Chondrocyte (in vitro differentiated cells): ENCODE results near the gene ABRAXAS1. TPM values are rescaled to one million over a fixed set of nuclear protein-coding genes. Genes with fewer than 3 reads are reported as not detected.

Experiments
- DNase-seq: peaks from one replicate; pipeline ENCODE4 v3.0.0; 2021; ENCODE audit warnings: mixed read lengths, low spot score
- H3K27ac Mint-ChIP-seq: one replicate; pipeline ENCODE4 v1.8.0; 2021; ENCODE audit warnings: mild to moderate bottlenecking, moderate library complexity, mixed read lengths; ENCODE audit not compliant: unreplicated experiment
- H3K27me3 Mint-ChIP-seq: 2 replicates; pipeline ENCODE4 v1.8.0; 2021; ENCODE audit warnings: low read depth, mixed read lengths
- H3K36me3 Mint-ChIP-seq: 2 replicates; pipeline ENCODE4 v1.8.0; 2021; ENCODE audit warnings: low read depth, mixed read lengths
- H3K4me1 Mint-ChIP-seq: 2 replicates; pipeline ENCODE4 v1.8.0; 2021; ENCODE audit warnings: low read depth, mild to moderate bottlenecking, mixed read lengths
- H3K4me3 Mint-ChIP-seq: one replicate; pipeline ENCODE4 v1.8.0; 2021; ENCODE audit warnings: mild to moderate bottlenecking, moderate library complexity, mixed read lengths; ENCODE audit not compliant: unreplicated experiment
- H3K9me3 Mint-ChIP-seq: 2 replicates; pipeline ENCODE4 v1.8.0; 2021; ENCODE audit warnings: low read depth, mixed read lengths
- total RNA-seq: library from RNA; stranded (reverse); gene quantifications from 3 replicates; pipeline ENCODE4 v1.2.1, GENCODE V29; 2021
- TF ChIP-seq, protein P1 (sequence below): fragments of 200-600 bp; sonication (generic); IDR thresholded peaks from 2 replicates; pipeline ENCODE4 v1.5.0; 2021; ENCODE audit warnings: antibody characterized with exemption, mild to moderate bottlenecking, moderate library complexity

The ABRAXAS1 gene
- total RNA-seq, 1 donor from 2014 or later: 11.0 TPM

DNA sequence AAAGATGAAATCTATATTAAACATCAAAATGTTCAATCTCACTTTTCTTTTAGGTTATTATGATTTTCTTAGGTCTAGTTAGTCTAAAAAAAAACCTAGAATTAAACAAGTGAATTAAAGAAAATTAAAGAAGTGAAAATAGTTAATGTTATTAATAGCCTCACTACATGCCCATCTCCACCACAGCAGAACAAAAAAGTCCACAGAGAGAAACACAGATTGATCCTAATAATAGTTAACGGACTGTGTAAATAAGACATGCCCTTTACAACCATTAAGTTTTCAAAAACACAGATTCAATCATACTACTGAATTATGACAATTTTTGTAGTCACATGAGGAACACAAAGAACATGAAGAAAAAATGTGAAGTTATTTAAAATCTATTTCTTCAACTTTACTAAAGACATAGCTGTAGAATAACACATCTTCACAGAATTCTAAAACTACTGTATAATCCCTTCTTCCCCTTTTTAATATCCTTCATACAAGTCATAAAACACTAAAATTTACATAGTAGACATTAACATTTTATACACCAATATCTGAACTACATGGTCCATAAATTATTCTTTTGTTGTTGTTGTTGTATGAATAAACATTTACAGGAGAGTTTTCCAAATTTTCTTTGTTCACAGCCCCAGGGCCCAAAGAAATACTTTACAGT is 44.6 kb downstream of the ABRAXAS1 start:
- DNase-seq: no peak
- TF ChIP-seq, protein P1, sequence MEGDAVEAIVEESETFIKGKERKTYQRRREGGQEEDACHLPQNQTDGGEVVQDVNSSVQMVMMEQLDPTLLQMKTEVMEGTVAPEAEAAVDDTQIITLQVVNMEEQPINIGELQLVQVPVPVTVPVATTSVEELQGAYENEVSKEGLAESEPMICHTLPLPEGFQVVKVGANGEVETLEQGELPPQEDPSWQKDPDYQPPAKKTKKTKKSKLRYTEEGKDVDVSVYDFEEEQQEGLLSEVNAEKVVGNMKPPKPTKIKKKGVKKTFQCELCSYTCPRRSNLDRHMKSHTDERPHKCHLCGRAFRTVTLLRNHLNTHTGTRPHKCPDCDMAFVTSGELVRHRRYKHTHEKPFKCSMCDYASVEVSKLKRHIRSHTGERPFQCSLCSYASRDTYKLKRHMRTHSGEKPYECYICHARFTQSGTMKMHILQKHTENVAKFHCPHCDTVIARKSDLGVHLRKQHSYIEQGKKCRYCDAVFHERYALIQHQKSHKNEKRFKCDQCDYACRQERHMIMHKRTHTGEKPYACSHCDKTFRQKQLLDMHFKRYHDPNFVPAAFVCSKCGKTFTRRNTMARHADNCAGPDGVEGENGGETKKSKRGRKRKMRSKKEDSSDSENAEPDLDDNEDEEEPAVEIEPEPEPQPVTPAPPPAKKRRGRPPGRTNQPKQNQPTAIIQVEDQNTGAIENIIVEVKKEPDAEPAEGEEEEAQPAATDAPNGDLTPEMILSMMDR: no peak
- Mint-ChIP-seq H3K27me3 (no peaks in the 10 kb centered on the region), H3K4me3 (no peak overlapping the region), H3K4me1 (no peaks in the 10 kb centered on the region), H3K27ac (no peak overlapping the region), H3K36me3 (peaks cover 22% of the 10 kb centered on the region), H3K9me3 (no peaks in the 10 kb centered on the region)

DNA sequence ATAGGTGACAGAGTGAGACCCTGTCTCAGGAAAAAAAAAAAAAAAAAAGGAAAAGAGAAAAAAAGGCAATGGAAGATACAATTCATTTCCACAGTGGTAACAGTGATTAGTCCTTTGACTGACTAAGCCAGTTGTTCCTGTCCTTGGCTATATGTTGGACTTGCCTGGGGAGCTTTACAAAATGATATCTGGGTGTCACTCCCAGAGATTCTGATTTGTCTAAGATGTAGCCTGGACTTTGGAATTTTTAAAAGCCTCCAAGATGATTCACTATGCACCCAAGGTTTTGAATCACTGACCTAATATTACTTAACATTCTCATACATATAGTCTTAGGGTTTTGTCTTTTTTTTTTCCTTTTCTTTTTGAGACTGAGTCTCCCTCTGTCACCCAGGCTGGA is 46.2 kb downstream of the ABRAXAS1 start:
- H3K27ac Mint-ChIP-seq: no peak overlapping the region
- H3K36me3 Mint-ChIP-seq: peaks cover 16% of the 10 kb centered on the region
- H3K4me1 Mint-ChIP-seq: no peaks in the 10 kb centered on the region
- DNase-seq: no peak
- H3K9me3 Mint-ChIP-seq: no peaks in the 10 kb centered on the region
- H3K4me3 Mint-ChIP-seq: no peak overlapping the region
- H3K27me3 Mint-ChIP-seq: no peaks in the 10 kb centered on the region
- TF ChIP-seq, protein P1: no peak

DNA sequence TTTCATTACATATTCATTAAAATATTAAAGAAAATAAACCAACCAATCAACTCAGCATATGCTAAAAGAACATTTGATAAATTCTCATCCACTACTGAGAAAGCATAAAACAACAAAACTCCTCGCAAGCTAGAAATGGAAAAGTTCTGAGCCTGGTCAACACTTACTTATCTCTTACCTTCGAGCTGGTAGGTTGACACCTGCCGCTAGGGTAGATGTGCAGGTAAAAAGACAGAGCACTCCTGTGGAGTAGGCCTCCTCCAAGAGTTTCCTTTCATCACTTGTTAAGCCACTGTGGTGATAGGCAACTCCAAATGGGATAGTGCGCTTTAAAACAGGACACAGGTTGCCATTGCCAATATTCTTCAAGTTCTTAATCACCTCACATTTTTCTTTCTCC is 48.2 kb downstream of the ABRAXAS1 start:
- Mint-ChIP-seq H3K4me3 (no peak overlapping the region), H3K27ac (no peak overlapping the region), H3K36me3 (peaks cover 13% of the 10 kb centered on the region), H3K27me3 (no peaks in the 10 kb centered on the region), H3K9me3 (no peaks in the 10 kb centered on the region), H3K4me1 (no peaks in the 10 kb centered on the region)
- TF ChIP-seq, protein P1: no peak
- DNase-seq: no peak

DNA sequence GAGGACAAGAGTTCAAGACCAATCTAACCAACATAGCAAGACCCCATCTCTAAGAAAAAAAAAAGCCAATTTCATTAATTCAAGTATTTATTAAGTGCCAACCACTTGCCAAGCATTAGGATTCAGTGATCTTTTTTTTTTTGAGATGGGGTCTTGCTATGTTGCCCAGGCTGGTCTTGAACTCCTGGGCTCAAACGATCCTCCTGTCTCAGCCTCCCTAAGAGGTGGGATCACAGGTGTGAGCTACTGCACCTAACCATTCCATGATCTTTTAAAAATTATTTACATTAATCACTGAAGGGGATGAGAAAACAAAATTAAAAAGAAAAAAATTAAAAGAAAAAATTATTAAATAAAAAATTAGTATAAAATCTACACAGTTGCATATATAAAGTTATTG is 53.7 kb downstream of the ABRAXAS1 start:
- Mint-ChIP-seq H3K9me3 (no peaks in the 10 kb centered on the region), H3K4me1 (no peaks in the 10 kb centered on the region), H3K27ac (no peak overlapping the region), H3K27me3 (no peaks in the 10 kb centered on the region), H3K4me3 (no peak overlapping the region), H3K36me3 (peaks cover 10% of the 10 kb centered on the region)
- DNase-seq: no peak
- TF ChIP-seq, protein P1: no peak

DNA sequence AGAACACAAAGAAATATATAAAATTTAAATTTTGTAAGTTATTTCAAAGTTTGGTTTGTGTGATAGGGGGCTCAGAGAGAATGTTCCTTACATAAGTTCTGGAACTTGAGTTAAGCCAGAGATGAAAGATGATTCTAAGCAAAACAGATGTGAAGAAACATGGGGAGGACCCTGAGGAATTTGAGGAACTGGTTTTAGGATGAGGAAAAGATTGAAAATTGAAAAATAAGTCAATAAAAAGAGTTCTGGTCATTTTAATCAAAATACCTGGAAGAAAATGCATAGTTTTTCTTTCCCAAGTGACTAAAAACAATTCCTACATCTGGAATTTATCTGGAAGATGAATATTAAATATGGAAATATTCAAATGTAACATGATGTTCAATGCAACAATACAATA is 66.7 kb downstream of the ABRAXAS1 start:
- H3K36me3 Mint-ChIP-seq: peaks cover 20% of the 10 kb centered on the region
- no peak for DNase-seq
- H3K4me1 Mint-ChIP-seq: no peaks in the 10 kb centered on the region
- H3K27me3 Mint-ChIP-seq: no peaks in the 10 kb centered on the region
- H3K27ac Mint-ChIP-seq: no peak overlapping the region
- H3K4me3 Mint-ChIP-seq: no peak overlapping the region
- TF ChIP-seq, protein P1: no peak
- no peaks in the 10 kb centered on the region for H3K9me3 Mint-ChIP-seq
